ENCODE measurements around the gene SETBP1.

SETBP1 gene

DNA sequence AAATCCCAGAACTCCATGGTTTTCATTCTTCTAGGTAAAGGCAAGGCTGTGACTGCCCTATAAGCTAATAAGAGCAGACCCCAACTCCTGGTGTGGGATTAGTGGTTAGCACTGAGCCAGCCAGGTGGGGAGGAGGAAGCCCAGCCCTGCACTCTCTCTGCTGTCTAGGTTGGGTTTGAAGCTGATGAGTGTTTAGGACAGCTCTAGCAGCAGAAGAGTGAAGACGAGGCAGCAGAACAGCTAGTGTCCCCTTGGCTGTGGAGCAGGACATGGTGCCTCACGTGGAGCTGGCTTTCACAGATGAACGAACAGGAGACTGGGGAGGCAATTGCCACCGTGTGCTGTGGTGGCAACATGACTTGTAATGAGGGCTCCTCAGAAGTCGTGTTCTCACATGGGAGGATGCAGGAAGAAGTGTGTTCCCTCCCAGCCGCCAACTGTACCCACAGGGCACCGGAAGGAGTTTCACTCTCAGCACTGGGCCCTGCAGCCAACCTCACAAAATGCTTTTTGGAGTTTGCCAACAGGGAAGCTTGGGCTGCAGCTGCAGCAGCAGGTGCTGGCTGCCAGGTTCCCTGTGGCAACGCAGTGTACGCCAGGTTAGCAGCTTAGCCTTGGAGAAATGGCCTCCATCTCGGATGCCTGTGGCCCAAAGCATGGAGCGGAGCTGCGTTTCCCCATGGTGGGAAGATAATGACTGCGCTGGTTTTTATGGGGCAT is 328.2 kb downstream of the SETBP1 start:
- Histone ChIP-seq H3K4me3 (ENCODE audit: low read depth, low read length) (no peak overlapping the region), H3K9me3 (ENCODE audit: control insufficient read depth, insufficient read depth, low read depth, low read length) (no peaks in the 10 kb centered on the region), H3K4me1 (ENCODE audit: control insufficient read depth, insufficient read depth, low read length) (peaks cover 6% of the 10 kb centered on the region), H3K9ac (ENCODE audit: low read length) (no peak overlapping the region), H3K27ac (ENCODE audit: low read depth, low read length) (no peak overlapping the region), H3K27me3 (ENCODE audit: control insufficient read depth, insufficient read depth, low read length) (no peaks in the 10 kb centered on the region), H3K36me3 (ENCODE audit: control insufficient read depth, insufficient read depth, low read length) (no peaks in the 10 kb centered on the region)

DNA sequence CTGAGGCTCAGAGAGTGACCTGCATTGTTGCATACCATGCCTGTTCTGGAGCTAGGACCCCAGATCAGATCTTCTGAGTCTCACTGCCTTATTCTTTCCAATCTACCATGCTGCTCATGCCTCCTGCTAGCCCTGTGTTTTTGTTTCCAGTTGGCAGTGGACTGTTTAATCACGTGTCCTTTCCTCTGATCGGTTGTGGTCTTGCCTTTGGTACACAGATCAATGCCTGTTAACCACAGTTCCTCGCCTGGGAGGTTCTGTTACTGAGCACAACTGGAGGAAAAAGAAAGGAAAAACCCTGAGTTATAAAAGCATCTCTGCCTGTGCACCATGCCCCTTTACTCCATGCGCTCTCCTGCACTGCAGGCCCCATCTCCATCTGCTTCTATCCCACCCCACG is 329.1 kb downstream of the SETBP1 start:
- peaks cover 13% of the 10 kb centered on the region for H3K4me1 ChIP-seq (ENCODE audit: control insufficient read depth, insufficient read depth, low read length)
- H3K9me3 ChIP-seq (ENCODE audit: control insufficient read depth, insufficient read depth, low read depth, low read length), result no peaks in the 10 kb centered on the region
- H3K27me3 ChIP-seq (ENCODE audit: control insufficient read depth, insufficient read depth, low read length), result no peaks in the 10 kb centered on the region
- H3K9ac ChIP-seq (ENCODE audit: low read length), result no peak overlapping the region
- H3K27ac ChIP-seq (ENCODE audit: low read depth, low read length), result no peak overlapping the region
- H3K36me3 ChIP-seq (ENCODE audit: control insufficient read depth, insufficient read depth, low read length), result no peaks in the 10 kb centered on the region
- H3K4me3 ChIP-seq (ENCODE audit: low read depth, low read length), result no peak overlapping the region

DNA sequence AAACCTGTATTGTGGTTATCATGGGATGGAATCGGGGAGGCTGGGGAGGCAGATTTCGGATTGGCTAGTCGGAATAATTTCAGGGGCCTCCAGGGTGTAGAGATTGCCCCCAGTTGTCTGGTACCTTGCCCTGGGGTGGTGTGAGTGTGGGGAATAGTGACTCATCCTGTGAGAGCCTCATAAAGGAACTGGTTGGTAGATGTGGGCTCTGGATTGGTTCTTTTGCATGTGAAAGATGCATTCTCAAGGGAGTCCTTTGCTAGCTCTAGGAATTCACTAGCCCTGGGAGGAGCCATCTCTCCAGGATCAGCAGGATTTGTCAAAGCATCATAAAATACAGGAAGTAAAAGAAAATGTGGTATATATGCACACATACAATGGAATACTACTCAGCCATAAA is 331.6 kb downstream of the SETBP1 start:
- Histone ChIP-seq H3K27me3 (ENCODE audit: control insufficient read depth, insufficient read depth, low read length) (peaks cover 2% of the 10 kb centered on the region), H3K27ac (ENCODE audit: low read depth, low read length) (no peak overlapping the region), H3K9ac (ENCODE audit: low read length) (no peak overlapping the region)

DNA sequence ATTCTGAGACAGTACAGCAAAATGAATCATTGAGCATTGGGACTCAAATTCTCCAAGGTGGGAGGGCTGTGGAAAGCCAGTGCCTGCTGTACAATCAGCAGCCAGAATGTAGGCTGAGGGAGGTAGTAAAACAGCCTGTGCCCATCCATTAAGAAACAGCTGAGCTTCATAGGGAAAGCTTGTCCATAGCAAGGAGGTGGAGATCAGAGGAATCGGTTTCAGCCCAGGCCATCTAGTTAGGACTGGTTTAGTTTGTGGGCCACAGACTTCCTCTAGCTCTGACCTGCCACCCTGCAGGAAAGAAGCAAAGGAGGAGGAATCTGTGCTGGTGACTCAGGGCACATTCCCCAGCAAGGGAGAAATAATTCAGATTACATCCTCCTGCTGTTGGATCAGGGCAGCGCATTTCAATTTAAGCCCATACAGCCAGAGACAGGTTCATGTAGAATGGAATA is 333.4 kb downstream of the SETBP1 start:
- H3K4me1 ChIP-seq (ENCODE audit: control insufficient read depth, insufficient read depth, low read length), result peaks cover 38% of the 10 kb centered on the region
- H3K9me3 ChIP-seq (ENCODE audit: control insufficient read depth, insufficient read depth, low read depth, low read length), result no peaks in the 10 kb centered on the region
- H3K36me3 ChIP-seq (ENCODE audit: control insufficient read depth, insufficient read depth, low read length), result no peaks in the 10 kb centered on the region
- peaks cover 17% of the 10 kb centered on the region for H3K27me3 ChIP-seq (ENCODE audit: control insufficient read depth, insufficient read depth, low read length)
- no peak overlapping the region for H3K4me3 ChIP-seq (ENCODE audit: low read depth, low read length)
- H3K9ac ChIP-seq (ENCODE audit: low read length), result no peak overlapping the region
- no peak overlapping the region for H3K27ac ChIP-seq (ENCODE audit: low read depth, low read length)

More for the DNA sequence above, 331.6 kb downstream of the SETBP1 start:
- Histone ChIP-seq H3K4me1 (ENCODE audit: control insufficient read depth, insufficient read depth, low read length) (peaks cover 32% of the 10 kb centered on the region), H3K4me3 (ENCODE audit: low read depth, low read length) (no peak overlapping the region), H3K9me3 (ENCODE audit: control insufficient read depth, insufficient read depth, low read depth, low read length) (no peaks in the 10 kb centered on the region), H3K36me3 (ENCODE audit: control insufficient read depth, insufficient read depth, low read length) (no peaks in the 10 kb centered on the region)

DNA sequence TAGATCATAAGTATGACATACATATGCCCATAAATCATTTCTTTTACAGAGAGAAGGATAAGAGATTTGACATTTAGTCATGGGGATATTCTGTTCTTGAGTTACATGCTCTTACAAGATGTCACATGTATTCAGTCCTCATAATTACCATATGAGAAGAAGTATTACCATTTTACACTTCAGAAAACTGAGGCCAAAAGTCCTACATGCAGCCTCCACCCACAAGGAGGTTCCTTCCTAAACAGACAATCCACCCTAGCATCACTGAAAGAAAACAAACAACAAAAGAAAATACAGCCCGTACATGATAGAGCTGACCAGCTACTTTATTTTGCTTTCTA is 335.1 kb downstream of the SETBP1 start:
- no peaks in the 10 kb centered on the region for H3K36me3 ChIP-seq (ENCODE audit: control insufficient read depth, insufficient read depth, low read length)
- peaks cover 38% of the 10 kb centered on the region for H3K4me1 ChIP-seq (ENCODE audit: control insufficient read depth, insufficient read depth, low read length)
- no peak overlapping the region for H3K27ac ChIP-seq (ENCODE audit: low read depth, low read length)
- H3K4me3 ChIP-seq (ENCODE audit: low read depth, low read length), result no peak overlapping the region
- H3K27me3 ChIP-seq (ENCODE audit: control insufficient read depth, insufficient read depth, low read length), result peaks cover 17% of the 10 kb centered on the region
- no peaks in the 10 kb centered on the region for H3K9me3 ChIP-seq (ENCODE audit: control insufficient read depth, insufficient read depth, low read depth, low read length)
- H3K9ac ChIP-seq (ENCODE audit: low read length), result no peak overlapping the region

DNA sequence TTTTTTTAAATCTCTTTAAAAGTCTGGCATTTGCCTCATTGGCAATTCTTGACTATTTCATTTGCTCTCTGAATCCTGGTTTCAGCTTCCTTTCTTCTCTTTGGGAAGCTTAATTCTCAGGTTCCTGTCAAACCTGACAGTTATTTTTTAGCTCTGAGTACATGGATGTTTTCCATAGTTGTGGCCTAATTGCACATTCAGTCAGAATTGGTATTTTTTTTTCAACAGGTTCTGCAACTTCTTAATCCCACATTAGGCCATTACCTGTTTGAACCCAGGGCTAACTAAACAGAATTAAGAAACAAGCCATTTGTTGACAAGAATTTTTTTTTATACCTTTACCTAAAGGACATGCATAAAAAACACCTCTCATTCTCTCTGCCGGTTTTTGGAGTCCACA is 338.8 kb downstream of the SETBP1 start:
- Histone ChIP-seq H3K9me3 (ENCODE audit: control insufficient read depth, insufficient read depth, low read depth, low read length) (no peaks in the 10 kb centered on the region), H3K9ac (ENCODE audit: low read length) (no peak overlapping the region), H3K4me1 (ENCODE audit: control insufficient read depth, insufficient read depth, low read length) (peaks cover 26% of the 10 kb centered on the region), H3K27me3 (ENCODE audit: control insufficient read depth, insufficient read depth, low read length) (peaks cover 17% of the 10 kb centered on the region), H3K36me3 (ENCODE audit: control insufficient read depth, insufficient read depth, low read length) (no peaks in the 10 kb centered on the region), H3K27ac (ENCODE audit: low read depth, low read length) (no peak overlapping the region), H3K4me3 (ENCODE audit: low read depth, low read length) (no peak overlapping the region)

DNA sequence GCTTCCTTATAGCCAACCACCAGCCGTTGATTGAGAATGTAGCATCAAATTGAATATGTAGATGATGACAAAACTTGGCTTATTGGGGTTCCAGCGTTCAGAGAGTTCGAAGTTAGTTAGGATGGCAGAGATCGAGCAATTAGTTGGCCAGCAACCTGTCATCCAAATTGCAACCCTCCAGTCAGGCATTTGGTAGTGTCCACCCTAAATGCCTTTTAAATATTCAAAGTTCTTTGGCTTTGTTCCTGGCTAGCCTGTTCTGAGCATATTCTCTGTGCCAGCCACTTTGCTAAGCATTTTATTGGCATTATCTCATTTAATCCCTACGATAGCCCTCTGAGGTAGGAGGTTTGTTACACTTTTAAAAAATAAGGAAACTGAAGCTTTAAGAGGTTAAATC is 342.8 kb downstream of the SETBP1 start:
- H3K9me3 ChIP-seq (ENCODE audit: control insufficient read depth, insufficient read depth, low read depth, low read length), result no peaks in the 10 kb centered on the region
- H3K9ac ChIP-seq (ENCODE audit: low read length), result no peak overlapping the region
- H3K4me3 ChIP-seq (ENCODE audit: low read depth, low read length), result no peak overlapping the region
- no peaks in the 10 kb centered on the region for H3K36me3 ChIP-seq (ENCODE audit: control insufficient read depth, insufficient read depth, low read length)
- no peak overlapping the region for H3K27ac ChIP-seq (ENCODE audit: low read depth, low read length)
- no peaks in the 10 kb centered on the region for H3K4me1 ChIP-seq (ENCODE audit: control insufficient read depth, insufficient read depth, low read length)
- peaks cover 5% of the 10 kb centered on the region for H3K27me3 ChIP-seq (ENCODE audit: control insufficient read depth, insufficient read depth, low read length)

DNA sequence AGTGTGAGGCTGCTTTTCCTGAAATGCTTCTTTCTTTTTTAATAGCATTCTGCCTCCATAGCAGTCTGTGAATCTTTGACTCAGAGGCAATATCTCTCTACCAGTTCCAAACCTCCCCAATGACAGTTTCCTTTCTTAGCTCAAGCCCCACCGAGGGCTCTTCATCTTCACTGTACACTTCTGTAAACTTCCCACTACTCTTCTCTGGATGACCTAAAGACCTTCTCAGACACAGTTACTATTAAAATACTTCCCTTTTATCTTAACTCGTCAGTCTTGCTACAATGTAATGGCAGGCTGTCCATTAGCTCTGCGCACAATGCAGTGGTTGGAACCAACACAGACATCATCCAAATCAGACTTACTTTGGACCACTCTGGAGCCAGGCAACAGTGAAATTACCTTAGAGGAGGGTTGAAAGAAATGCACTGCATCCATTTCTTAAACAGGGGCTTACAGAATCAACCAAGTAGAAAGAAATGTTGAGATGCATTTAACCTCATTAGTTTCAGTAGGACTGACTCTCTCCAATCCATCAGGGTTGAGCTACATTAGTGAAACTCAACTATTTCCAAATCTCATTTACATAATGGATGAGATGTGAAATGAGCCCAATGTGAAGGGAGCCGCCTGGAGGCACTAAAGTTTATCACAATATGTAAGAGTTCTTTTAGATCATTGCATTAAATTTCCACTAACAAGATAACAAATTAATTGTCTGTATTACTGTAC is 343.8 kb downstream of the SETBP1 start:
- Histone ChIP-seq H3K27me3 (ENCODE audit: control insufficient read depth, insufficient read depth, low read length) (no peaks in the 10 kb centered on the region), H3K4me3 (ENCODE audit: low read depth, low read length) (no peak overlapping the region), H3K4me1 (ENCODE audit: control insufficient read depth, insufficient read depth, low read length) (no peaks in the 10 kb centered on the region), H3K36me3 (ENCODE audit: control insufficient read depth, insufficient read depth, low read length) (no peaks in the 10 kb centered on the region), H3K9ac (ENCODE audit: low read length) (no peak overlapping the region), H3K27ac (ENCODE audit: low read depth, low read length) (no peak overlapping the region), H3K9me3 (ENCODE audit: control insufficient read depth, insufficient read depth, low read depth, low read length) (no peaks in the 10 kb centered on the region)

DNA sequence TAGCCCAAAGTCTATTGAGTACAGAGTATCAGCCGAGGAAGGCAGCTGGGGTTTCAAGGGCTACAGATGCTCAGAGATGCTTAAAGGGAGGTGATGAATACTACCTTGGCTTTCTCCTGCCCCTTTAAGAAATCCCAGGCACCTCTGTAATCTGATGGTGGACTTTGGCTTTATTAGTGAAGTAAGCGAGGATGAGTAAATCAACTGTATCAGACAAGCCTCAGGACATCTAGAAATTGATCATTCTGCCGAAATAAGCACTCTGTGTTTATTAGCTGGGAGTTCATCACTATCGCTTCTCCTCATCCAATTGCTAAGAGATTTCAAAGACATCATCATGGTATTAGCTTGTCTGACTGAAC is 344.4 kb downstream of the SETBP1 start:
- Histone ChIP-seq H3K36me3 (ENCODE audit: control insufficient read depth, insufficient read depth, low read length) (no peaks in the 10 kb centered on the region), H3K27me3 (ENCODE audit: control insufficient read depth, insufficient read depth, low read length) (no peaks in the 10 kb centered on the region), H3K9me3 (ENCODE audit: control insufficient read depth, insufficient read depth, low read depth, low read length) (no peaks in the 10 kb centered on the region), H3K27ac (ENCODE audit: low read depth, low read length) (no peak overlapping the region), H3K4me3 (ENCODE audit: low read depth, low read length) (no peak overlapping the region), H3K9ac (ENCODE audit: low read length) (no peak overlapping the region), H3K4me1 (ENCODE audit: control insufficient read depth, insufficient read depth, low read length) (no peaks in the 10 kb centered on the region)

DNA sequence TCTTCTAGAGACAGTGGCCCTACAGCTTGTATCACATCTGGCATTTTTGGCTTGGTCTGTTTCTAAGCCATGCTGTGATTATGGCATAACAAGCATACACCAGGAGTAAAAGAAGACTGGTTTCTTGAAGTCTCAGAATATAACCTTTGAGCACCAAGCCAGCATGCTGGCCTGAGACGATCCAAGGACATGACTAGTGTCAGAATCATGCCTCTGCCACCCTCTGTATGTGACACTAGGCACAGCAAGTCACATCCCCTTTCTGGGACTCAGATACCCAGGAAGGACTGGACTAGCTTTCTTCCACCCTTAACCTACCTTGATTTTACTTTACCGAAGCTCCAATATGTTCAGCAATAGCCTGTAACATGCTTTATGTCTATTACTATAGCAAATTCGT is 345.5 kb downstream of the SETBP1 start:
- no peaks in the 10 kb centered on the region for H3K27me3 ChIP-seq (ENCODE audit: control insufficient read depth, insufficient read depth, low read length)
- no peak overlapping the region for H3K4me3 ChIP-seq (ENCODE audit: low read depth, low read length)
- H3K27ac ChIP-seq (ENCODE audit: low read depth, low read length), result no peak overlapping the region
- no peaks in the 10 kb centered on the region for H3K4me1 ChIP-seq (ENCODE audit: control insufficient read depth, insufficient read depth, low read length)
- no peaks in the 10 kb centered on the region for H3K9me3 ChIP-seq (ENCODE audit: control insufficient read depth, insufficient read depth, low read depth, low read length)
- no peak overlapping the region for H3K9ac ChIP-seq (ENCODE audit: low read length)
- no peaks in the 10 kb centered on the region for H3K36me3 ChIP-seq (ENCODE audit: control insufficient read depth, insufficient read depth, low read length)

DNA sequence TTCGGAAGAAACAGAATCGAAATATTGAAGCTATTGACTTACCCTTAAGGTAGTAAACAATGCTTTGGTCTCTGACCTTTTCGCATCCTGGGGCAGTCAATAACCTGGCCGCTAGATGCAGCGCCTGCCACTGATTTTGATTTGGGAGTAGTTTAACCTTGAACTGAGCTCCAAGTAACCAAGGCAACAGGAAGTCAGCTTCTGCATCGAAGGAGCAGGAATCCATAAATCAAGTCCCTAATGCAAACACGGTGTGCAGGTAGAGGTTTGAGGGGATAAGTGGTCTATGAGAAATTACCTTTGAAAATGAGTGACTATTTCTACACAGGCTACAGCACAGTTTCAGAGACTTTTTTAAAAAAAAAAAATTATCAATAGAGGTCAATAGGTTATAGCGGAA is 353.5 kb downstream of the SETBP1 start:
- Histone ChIP-seq H3K27me3 (ENCODE audit: control insufficient read depth, insufficient read depth, low read length) (no peaks in the 10 kb centered on the region), H3K4me3 (ENCODE audit: low read depth, low read length) (no peak overlapping the region), H3K36me3 (ENCODE audit: control insufficient read depth, insufficient read depth, low read length) (no peaks in the 10 kb centered on the region), H3K27ac (ENCODE audit: low read depth, low read length) (no peak overlapping the region), H3K9ac (ENCODE audit: low read length) (no peak overlapping the region), H3K4me1 (ENCODE audit: control insufficient read depth, insufficient read depth, low read length) (no peaks in the 10 kb centered on the region), H3K9me3 (ENCODE audit: control insufficient read depth, insufficient read depth, low read depth, low read length) (no peaks in the 10 kb centered on the region)

All from HUES6 (cell line).